Measurements from ENCODE around the gene MYO1F. TPM values are rescaled to one million over a fixed set of nuclear protein-coding genes. Genes with fewer than 3 reads are reported as not detected.
A peak's percentile ranks its signal among the peaks of the same experiment; 100 is the strongest.

The MYO1F gene
- total and polyA plus RNA-seq, 2 donors (not counting 1 experiment from before 2014, with no cell fraction given): 76.3 to 126 TPM

DNA sequence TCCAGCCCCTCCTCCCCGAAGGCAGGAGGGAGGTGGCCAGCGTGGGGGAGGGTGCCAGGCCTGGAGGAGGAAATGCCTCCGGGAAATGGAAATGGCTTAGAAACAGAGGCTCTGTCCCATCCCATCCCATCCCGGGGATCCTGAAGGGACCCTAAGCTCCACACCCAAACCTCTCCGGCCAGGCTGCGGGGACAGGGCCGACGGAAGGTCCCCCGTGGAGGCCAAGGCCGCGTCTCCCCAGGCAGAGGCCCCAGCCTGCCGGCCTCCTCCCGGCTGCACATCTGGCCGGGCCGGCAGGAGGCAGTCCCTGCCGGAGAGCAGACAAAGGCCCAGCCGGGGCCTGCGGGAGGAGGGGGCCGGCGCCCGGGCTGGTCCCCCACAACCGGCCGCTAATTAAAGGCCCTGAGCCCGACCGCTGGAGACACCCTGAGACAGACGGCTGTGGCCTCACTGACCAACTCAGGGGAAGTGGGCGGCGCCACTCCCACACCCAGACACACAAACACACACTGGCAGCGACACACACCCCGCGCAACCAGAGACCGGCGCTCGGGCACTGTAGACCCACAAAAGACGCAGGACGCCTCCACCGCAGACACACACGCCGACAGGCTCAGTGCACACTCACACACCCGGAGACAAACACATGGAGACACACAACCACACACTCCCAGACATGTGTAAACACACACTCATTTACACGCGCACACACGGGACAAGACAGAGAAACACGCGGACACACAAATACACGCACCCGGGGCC, 32.2 kb upstream of the MYO1F start:
- peak overlapping the region; percentile 90 for H3K4me2 ChIP-seq (replicated peaks; ENCODE audit: low read depth, low read length, poor library complexity, severe bottlenecking)
- H3K9me3 Mint-ChIP-seq (ENCODE audit: insufficient read depth): no peaks in the 10 kb centered on the region
- no peak for TF ChIP-seq CTCF (IDR thresholded peaks at IDR 0.05)
- no peak for TF ChIP-seq EZH2 (IDR thresholded peaks at IDR 0.05; ENCODE audit: borderline replicate concordance, insufficient read depth, low read depth, low read length, poor library complexity, severe bottlenecking)
- peaks cover 36% of the 10 kb centered on the region for H3K27me3 Mint-ChIP-seq
- H3K9me3 ChIP-seq (ENCODE audit: control extremely low read depth in 1 of 3, control insufficient read depth in 2 of 3, insufficient read depth in 1 of 3, low read length in 2 of 3): peaks cover 0 to 31% (median 5%) of the 10 kb centered on the region in 3 donors
- intact Hi-C loops (cut with micrococcal nuclease): no loop called here
- no peaks in the 10 kb centered on the region for H4K20me1 ChIP-seq (ENCODE audit: control insufficient read depth, insufficient read depth, low read length, poor library complexity, severe bottlenecking)
- no peak overlapping the region for H3K27ac Mint-ChIP-seq
- H3K9ac ChIP-seq (ENCODE audit: low read length): peak overlapping the region; percentile 55
- H3K27me3 ChIP-seq (replicated peaks in 1 of 4; ENCODE audit: control extremely low read depth in 1 of 4, control insufficient read depth in 3 of 4, insufficient read depth in 4 of 4, low read length in 3 of 4): peaks cover 0 to 27% (median 19%) of the 10 kb centered on the region in 4 experiments
- H3K79me2 ChIP-seq (ENCODE audit: control insufficient read depth, insufficient read depth, low read length): no peaks in the 10 kb centered on the region
- H3K4me3 ChIP-seq (ENCODE audit: control extremely low read depth in 1 of 5, extremely low read depth in 1 of 5, insufficient read depth in 1 of 5, low read depth in 2 of 5, low read length in 4 of 5): peak overlapping the region in 4 of 5 experiments; percentile 3 to 58 (median 48)
- peaks cover 16 to 22% of the 10 kb centered on the region in 2 donors for H3K4me1 ChIP-seq (ENCODE audit: control insufficient read depth in 2 of 2, insufficient read depth in 2 of 2, low read length in 2 of 2)
- DNase-seq (no peak), ATAC-seq (ENCODE audit: low read depth) (no peak)
- CTCF ChIA-PET: no interaction called here
- peak overlapping the region; percentile 62 for H2AFZ ChIP-seq (ENCODE audit: insufficient read depth, low read depth, low read length, poor library complexity, severe bottlenecking)
- H3K36me3 ChIP-seq (replicated peaks in 1 of 2; ENCODE audit: control extremely low read depth in 1 of 2, control insufficient read depth in 1 of 2, extremely low read depth in 1 of 2, insufficient read depth in 2 of 2, low read length in 1 of 2): no peaks in the 10 kb centered on the region
- WGBS (ENCODE audit: insufficient coverage): 7% methylated on average over 44 of the region's 47 CpGs
- POLR2A ChIA-PET: no interaction called here
- no peak overlapping the region for H3K27ac ChIP-seq (ENCODE audit: low read length in 2 of 2)
- peak overlapping the region; percentile 83 for H3K4me3 Mint-ChIP-seq
- H3K4me1 Mint-ChIP-seq: peaks cover 15% of the 10 kb centered on the region

GRCh38 chr19:8608941-8609278, 31.7 kb upstream of the MYO1F start:
- Histone ChIP-seq H3K9me3 (ENCODE audit: control extremely low read depth in 1 of 3, control insufficient read depth in 2 of 3, insufficient read depth in 1 of 3, low read length in 2 of 3) (peaks cover 0 to 31% (median 6%) of the 10 kb centered on the region in 3 donors), H3K4me2 (replicated peaks; ENCODE audit: low read depth, low read length, poor library complexity, severe bottlenecking) (peak overlapping the region; percentile 90), H3K9ac (ENCODE audit: low read length) (no peak overlapping the region), H3K4me1 (ENCODE audit: control insufficient read depth in 2 of 2, insufficient read depth in 2 of 2, low read length in 2 of 2) (peaks cover 16 to 22% of the 10 kb centered on the region in 2 donors), H4K20me1 (ENCODE audit: control insufficient read depth, insufficient read depth, low read length, poor library complexity, severe bottlenecking) (no peaks in the 10 kb centered on the region), H3K27me3 (replicated peaks in 1 of 4; ENCODE audit: control extremely low read depth in 1 of 4, control insufficient read depth in 3 of 4, insufficient read depth in 4 of 4, low read length in 3 of 4) (peaks cover 0 to 27% (median 19%) of the 10 kb centered on the region in 4 experiments), H2AFZ (ENCODE audit: insufficient read depth, low read depth, low read length, poor library complexity, severe bottlenecking) (no peak overlapping the region), H3K4me3 (ENCODE audit: control extremely low read depth in 1 of 5, extremely low read depth in 1 of 5, insufficient read depth in 1 of 5, low read depth in 2 of 5, low read length in 4 of 5) (peak overlapping the region in 1 of 5 experiments; percentile 58), H3K79me2 (ENCODE audit: control insufficient read depth, insufficient read depth, low read length) (no peaks in the 10 kb centered on the region), H3K27ac (ENCODE audit: low read length in 2 of 2) (no peak overlapping the region), H3K36me3 (replicated peaks in 1 of 2; ENCODE audit: control extremely low read depth in 1 of 2, control insufficient read depth in 1 of 2, extremely low read depth in 1 of 2, insufficient read depth in 2 of 2, low read length in 1 of 2) (no peaks in the 10 kb centered on the region)
- Mint-ChIP-seq H3K9me3 (ENCODE audit: insufficient read depth) (no peaks in the 10 kb centered on the region), H3K27ac (no peak overlapping the region), H3K4me3 (peak overlapping the region; percentile 66), H3K27me3 (peaks cover 36% of the 10 kb centered on the region), H3K4me1 (peaks cover 15% of the 10 kb centered on the region)
- DNase-seq (no peak), ATAC-seq (ENCODE audit: low read depth) (no peak)
- 79% methylated on average over 5 of the region's 5 CpGs for WGBS (ENCODE audit: insufficient coverage)
- CTCF ChIA-PET: no interaction called here
- POLR2A ChIA-PET: no interaction called here
- no peak for TF ChIP-seq EZH2 (IDR thresholded peaks at IDR 0.05; ENCODE audit: borderline replicate concordance, insufficient read depth, low read depth, low read length, poor library complexity, severe bottlenecking)
- TF ChIP-seq CTCF (IDR thresholded peaks at IDR 0.05): no peak
- intact Hi-C loops (cut with micrococcal nuclease): no loop called here

Data from B cell (primary cell).